ENCODE data around the gene VWF.

Gene VWF

GRCh38 chr12:5946388-5946787 lies 178.1 kb downstream of the VWF start:
- no peaks in the 10 kb centered on the region for H3K9me2 ChIP-seq (replicated peaks; ENCODE audit: insufficient read depth, low read length)
- DNase-seq = no peak
- no peaks in the 10 kb centered on the region for H4K20me1 ChIP-seq (ENCODE audit: insufficient read depth, low read length)
- peaks cover 22% of the 10 kb centered on the region for H3K27me3 ChIP-seq (replicated peaks; ENCODE audit: insufficient read depth, low read length)
- H3K79me2 ChIP-seq (ENCODE audit: low read length) = no peaks in the 10 kb centered on the region
- no peak overlapping the region for H2AFZ ChIP-seq (ENCODE audit: low read length)
- no peaks in the 10 kb centered on the region for H3K4me1 ChIP-seq (ENCODE audit: low read length)
- H3K27ac ChIP-seq (ENCODE audit: low read length) = no peak overlapping the region
- TF ChIP-seq EZH2 (optimal IDR thresholded peaks at IDR 0.05; ENCODE audit: low read depth, low read length) = no peak
- no peaks in the 10 kb centered on the region for H3F3A ChIP-seq (ENCODE audit: insufficient read depth, low read length)
- no peak overlapping the region for H3K9ac ChIP-seq (ENCODE audit: low read length)
- no peaks in the 10 kb centered on the region for H3K36me3 ChIP-seq (replicated peaks; ENCODE audit: insufficient read depth, low read length)
- H3K9me3 ChIP-seq (replicated peaks; ENCODE audit: insufficient read depth, low read length) = no peaks in the 10 kb centered on the region
- H3K4me2 ChIP-seq (ENCODE audit: low read depth, low read length) = no peak overlapping the region
- no peak overlapping the region for H3K4me3 ChIP-seq (ENCODE audit: low read length)

GRCh38 chr12:5945071-5946008 lies 179.1 kb downstream of the VWF start, which contains the start of gene ANO2:
Gene ANO2, minus strand, starts transcription at chr12:5945259. Its CDS starts 42 bp downstream, at chr12:5945217.
- peak within 1 kb of the TSS; percentile 78 for H2AFZ ChIP-seq (ENCODE audit: low read length)

GRCh38 chr12:5944688-5945070 lies 179.8 kb downstream of the VWF start:
- Histone ChIP-seq H3K9ac (ENCODE audit: low read length) (no peak overlapping the region), H3K27me3 (replicated peaks; ENCODE audit: insufficient read depth, low read length) (peaks cover 22% of the 10 kb centered on the region), H3K4me1 (ENCODE audit: low read length) (no peaks in the 10 kb centered on the region), H3K4me2 (ENCODE audit: low read depth, low read length) (peak overlapping the region; percentile 90; the same call in 1 of the 2 replicates), H3F3A (ENCODE audit: insufficient read depth, low read length) (no peaks in the 10 kb centered on the region), H3K9me3 (replicated peaks; ENCODE audit: insufficient read depth, low read length) (no peaks in the 10 kb centered on the region), H3K9me2 (replicated peaks; ENCODE audit: insufficient read depth, low read length) (no peaks in the 10 kb centered on the region), H4K20me1 (ENCODE audit: insufficient read depth, low read length) (no peaks in the 10 kb centered on the region), H3K27ac (ENCODE audit: low read length) (no peak overlapping the region), H3K36me3 (replicated peaks; ENCODE audit: insufficient read depth, low read length) (no peaks in the 10 kb centered on the region), H2AFZ (ENCODE audit: low read length) (peak overlapping the region; percentile 49; the same call in 1 of the 2 replicates), H3K4me3 (ENCODE audit: low read length) (peak overlapping the region; percentile 51; the same call in 1 of the 2 replicates), H3K79me2 (ENCODE audit: low read length) (no peaks in the 10 kb centered on the region)
- DNase-seq = no peak
- TF ChIP-seq CTCF (IDR thresholded peaks at IDR 0.05; ENCODE audit: low read length) = no peak
- no peak for TF ChIP-seq EZH2phosphoT487 (IDR thresholded peaks at IDR 0.05; ENCODE audit: low read length)
- no peak for TF ChIP-seq EZH2 (optimal IDR thresholded peaks at IDR 0.05; ENCODE audit: low read depth, low read length)

More at GRCh38 chr12:5945071-5946008, 179.1 kb downstream of the VWF start, which contains the start of gene ANO2:
- no peak within 1 kb of the TSS for H3K9ac ChIP-seq (ENCODE audit: low read length)
- H3K4me2 ChIP-seq (ENCODE audit: low read depth, low read length) = peak within 1 kb of the TSS; percentile 90
- H3K79me2 ChIP-seq (ENCODE audit: low read length) = no peaks in the 10 kb centered on the region
- peaks cover 22% of the 10 kb centered on the region for H3K27me3 ChIP-seq (replicated peaks; ENCODE audit: insufficient read depth, low read length)
- TF ChIP-seq EZH2phosphoT487 (IDR thresholded peaks at IDR 0.05; ENCODE audit: low read length) = no peak
- no peak for TF ChIP-seq CTCF (IDR thresholded peaks at IDR 0.05; ENCODE audit: low read length)
- TF ChIP-seq EZH2 (optimal IDR thresholded peaks at IDR 0.05; ENCODE audit: low read depth, low read length) = no peak
- no peak within 1 kb of the TSS for H3K27ac ChIP-seq (ENCODE audit: low read length)
- H3K4me3 ChIP-seq (ENCODE audit: low read length) = peak within 1 kb of the TSS; percentile 51
- no peaks in the 10 kb centered on the region for H3K9me3 ChIP-seq (replicated peaks; ENCODE audit: insufficient read depth, low read length)
- H4K20me1 ChIP-seq (ENCODE audit: insufficient read depth, low read length) = no peaks in the 10 kb centered on the region
- no peaks in the 10 kb centered on the region for H3K4me1 ChIP-seq (ENCODE audit: low read length)
- H3F3A ChIP-seq (ENCODE audit: insufficient read depth, low read length) = no peaks in the 10 kb centered on the region
- DNase-seq = peak; percentile 12
- no peaks in the 10 kb centered on the region for H3K36me3 ChIP-seq (replicated peaks; ENCODE audit: insufficient read depth, low read length)
- no peaks in the 10 kb centered on the region for H3K9me2 ChIP-seq (replicated peaks; ENCODE audit: insufficient read depth, low read length)

Measured in MM.1S (cell line).